Brain pericyte (primary cell): ENCODE results near the gene PRR13.

Experiments
- DNase-seq: peaks from one replicate; pipeline ENCODE4 v3.0.0-alpha.2; 2012; ENCODE audit warnings: low read depth, low spot score

Gene PRR13

DNA sequence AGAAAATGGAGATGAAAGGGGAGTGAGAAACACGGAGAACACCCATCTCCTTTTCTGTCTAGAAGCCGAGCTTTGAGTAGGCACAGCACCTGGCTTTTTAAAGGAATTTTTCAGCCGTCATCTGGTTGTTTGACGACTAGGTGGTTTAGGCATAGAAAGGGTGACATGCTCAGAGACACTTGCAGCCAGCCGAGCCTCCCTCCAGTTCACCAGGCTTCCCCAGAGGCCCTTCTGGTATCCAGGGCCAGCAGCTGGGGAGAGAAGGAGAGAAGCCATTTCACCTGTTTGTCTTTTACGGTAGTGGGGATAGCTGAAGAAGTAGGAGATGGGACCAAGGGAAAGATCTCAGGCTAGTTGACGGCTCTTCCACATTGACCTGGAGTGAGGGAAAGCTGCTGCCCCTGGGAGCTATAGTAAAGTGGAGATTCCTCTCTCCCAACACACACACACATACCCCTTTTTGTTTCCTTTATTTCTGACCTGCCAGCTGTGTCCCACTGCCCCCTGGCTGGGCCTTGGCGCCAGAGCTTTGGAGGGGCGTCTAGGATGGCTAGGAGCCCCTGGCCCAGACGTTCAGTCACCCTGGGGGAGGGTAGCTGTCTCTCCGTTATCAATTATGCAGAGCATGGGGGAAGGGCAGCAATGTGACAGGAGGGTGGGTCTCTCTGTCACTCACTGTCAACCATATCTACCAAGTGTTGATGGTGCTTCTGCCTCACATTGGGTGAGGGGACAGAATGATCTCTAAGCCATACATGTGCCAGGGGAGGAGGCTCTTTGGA, 52.3 kb downstream of the PRR13 start:
- no peak for DNase-seq
